OCI-LY3 (cell line): ENCODE results near the gene ZNF518B.

Source experiments
- EZH2phosphoT487 ChIP-seq: fragments of 200-600 bp; shearing (Covaris generic); IDR thresholded peaks from 2 replicates; pipeline ENCODE4 v1.6.1; 2018; ENCODE audit warnings: antibody characterized with exemption, mixed run types, low read depth
- TF ChIP-seq, protein P1 (sequence below): fragments of 200-600, 300-600 bp; sonication (generic); IDR thresholded peaks from 2 replicates; pipeline ENCODE4 v1.5.1; 2014; ENCODE audit warnings: antibody characterized with exemption, low read length, low read depth

DNA sequence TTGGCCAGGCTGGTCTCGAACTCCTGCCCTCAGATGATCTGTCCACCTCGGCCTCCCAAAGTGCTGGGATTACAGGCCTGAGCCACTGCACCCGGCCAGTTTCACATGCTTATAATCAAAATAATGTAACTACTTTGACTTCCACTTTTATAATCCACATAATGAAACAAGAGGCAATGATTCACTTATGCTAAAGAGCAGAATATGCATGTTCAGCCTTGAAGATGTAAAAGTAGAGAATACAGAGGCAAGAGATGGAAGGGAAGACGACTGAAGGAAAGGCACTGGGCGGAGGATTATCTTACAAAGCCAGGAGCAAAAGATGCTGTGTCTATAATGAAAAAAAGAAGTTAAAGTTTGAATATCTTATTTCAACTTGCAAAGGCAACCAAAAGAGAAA, 13.3 kb upstream of the ZNF518B start:
- TF ChIP-seq, protein P1, sequence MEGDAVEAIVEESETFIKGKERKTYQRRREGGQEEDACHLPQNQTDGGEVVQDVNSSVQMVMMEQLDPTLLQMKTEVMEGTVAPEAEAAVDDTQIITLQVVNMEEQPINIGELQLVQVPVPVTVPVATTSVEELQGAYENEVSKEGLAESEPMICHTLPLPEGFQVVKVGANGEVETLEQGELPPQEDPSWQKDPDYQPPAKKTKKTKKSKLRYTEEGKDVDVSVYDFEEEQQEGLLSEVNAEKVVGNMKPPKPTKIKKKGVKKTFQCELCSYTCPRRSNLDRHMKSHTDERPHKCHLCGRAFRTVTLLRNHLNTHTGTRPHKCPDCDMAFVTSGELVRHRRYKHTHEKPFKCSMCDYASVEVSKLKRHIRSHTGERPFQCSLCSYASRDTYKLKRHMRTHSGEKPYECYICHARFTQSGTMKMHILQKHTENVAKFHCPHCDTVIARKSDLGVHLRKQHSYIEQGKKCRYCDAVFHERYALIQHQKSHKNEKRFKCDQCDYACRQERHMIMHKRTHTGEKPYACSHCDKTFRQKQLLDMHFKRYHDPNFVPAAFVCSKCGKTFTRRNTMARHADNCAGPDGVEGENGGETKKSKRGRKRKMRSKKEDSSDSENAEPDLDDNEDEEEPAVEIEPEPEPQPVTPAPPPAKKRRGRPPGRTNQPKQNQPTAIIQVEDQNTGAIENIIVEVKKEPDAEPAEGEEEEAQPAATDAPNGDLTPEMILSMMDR: no peak
- no peak for TF ChIP-seq EZH2phosphoT487
